ENCODE measurements around the gene PFKFB4. TPM values are rescaled to one million over a fixed set of nuclear protein-coding genes. Genes with fewer than 3 reads are reported as not detected.
A peak's percentile ranks its signal among the peaks of the same experiment; 100 is the strongest.

PFKFB4 gene
- total RNA-seq, 1 donor = 12.3 TPM

- Histone ChIP-seq H4K20me1 (ENCODE audit: insufficient read depth, low read length) (peaks cover 5% of the 10 kb centered on the region), H3K27ac (ENCODE audit: low read depth, low read length) (peak within 1 kb of the TSS; percentile 17), H3K79me2 (ENCODE audit: insufficient read depth, low read length) (peaks cover 6% of the 10 kb centered on the region), H2AFZ (ENCODE audit: low read length) (peak within 1 kb of the TSS; percentile 76), H3K4me1 (ENCODE audit: insufficient read depth, low read length) (peaks cover 38% of the 10 kb centered on the region), H3K36me3 (ENCODE audit: insufficient read depth, low read length) (peaks cover 21% of the 10 kb centered on the region), H3K27me3 (ENCODE audit: insufficient read depth, low read length) (no peaks in the 10 kb centered on the region), H3K4me3 (ENCODE audit: insufficient read depth, low read length) (peak within 1 kb of the TSS; percentile 76), H3K9me3 (ENCODE audit: low read depth, low read length) (no peaks in the 10 kb centered on the region), H3K4me2 (ENCODE audit: insufficient read depth, low read length) (peak within 1 kb of the TSS; percentile 88)
- DNase-seq (ENCODE audit: insufficient read length, low spot score, missing footprints) = peak; percentile 96
- no peak for TF ChIP-seq CTCF (IDR thresholded peaks at IDR 0.05; ENCODE audit: extremely low read depth, low read depth, low read length)
These were observed 38.5 kb upstream of the PFKFB4 start, which contains the start of gene COL7A1 for GRCh38 chr3:48595075-48595525. Gene COL7A1, minus strand, starts transcription at chr3:48595329. Its CDS starts 170 bp downstream, at chr3:48595159.

GRCh38 chr3:48594417-48595049 lies 37.9 kb upstream of the PFKFB4 start:
- no peak for TF ChIP-seq CTCF (IDR thresholded peaks at IDR 0.05; ENCODE audit: extremely low read depth, low read depth, low read length)
- Histone ChIP-seq H4K20me1 (ENCODE audit: insufficient read depth, low read length) (peaks cover 5% of the 10 kb centered on the region), H3K27me3 (ENCODE audit: insufficient read depth, low read length) (no peaks in the 10 kb centered on the region), H3K79me2 (ENCODE audit: insufficient read depth, low read length) (peaks cover 6% of the 10 kb centered on the region), H3K4me2 (ENCODE audit: insufficient read depth, low read length) (peak overlapping the region; percentile 88), H2AFZ (ENCODE audit: low read length) (peak overlapping the region; percentile 76), H3K27ac (ENCODE audit: low read depth, low read length) (peak overlapping the region; percentile 17), H3K9me3 (ENCODE audit: low read depth, low read length) (no peaks in the 10 kb centered on the region), H3K4me3 (ENCODE audit: insufficient read depth, low read length) (peak overlapping the region; percentile 76), H3K4me1 (ENCODE audit: insufficient read depth, low read length) (peaks cover 34% of the 10 kb centered on the region), H3K36me3 (ENCODE audit: insufficient read depth, low read length) (peaks cover 16% of the 10 kb centered on the region)
- DNase-seq (ENCODE audit: insufficient read length, low spot score, missing footprints) = peak; percentile 93

GRCh38 chr3:48593337-48593736 lies 36.7 kb upstream of the PFKFB4 start:
- Histone ChIP-seq H3K9me3 (ENCODE audit: low read depth, low read length) (no peaks in the 10 kb centered on the region), H3K27ac (ENCODE audit: low read depth, low read length) (no peak overlapping the region), H3K4me2 (ENCODE audit: insufficient read depth, low read length) (no peak overlapping the region), H3K27me3 (ENCODE audit: insufficient read depth, low read length) (no peaks in the 10 kb centered on the region), H4K20me1 (ENCODE audit: insufficient read depth, low read length) (peaks cover 2% of the 10 kb centered on the region), H3K4me1 (ENCODE audit: insufficient read depth, low read length) (peaks cover 22% of the 10 kb centered on the region), H2AFZ (ENCODE audit: low read length) (no peak overlapping the region), H3K79me2 (ENCODE audit: insufficient read depth, low read length) (peaks cover 6% of the 10 kb centered on the region), H3K4me3 (ENCODE audit: insufficient read depth, low read length) (no peak overlapping the region), H3K36me3 (ENCODE audit: insufficient read depth, low read length) (peaks cover 9% of the 10 kb centered on the region)
- no peak for TF ChIP-seq CTCF (IDR thresholded peaks at IDR 0.05; ENCODE audit: extremely low read depth, low read depth, low read length)
- peak; percentile 77 for DNase-seq (ENCODE audit: insufficient read length, low spot score, missing footprints)

- peak; percentile 93 for DNase-seq (ENCODE audit: insufficient read length, low spot score, missing footprints)
- no peaks in the 10 kb centered on the region for H4K20me1 ChIP-seq (ENCODE audit: insufficient read depth, low read length)
- H3K4me2 ChIP-seq (ENCODE audit: insufficient read depth, low read length) = no peak overlapping the region
- H3K4me3 ChIP-seq (ENCODE audit: insufficient read depth, low read length) = no peak overlapping the region
- no peak overlapping the region for H2AFZ ChIP-seq (ENCODE audit: low read length)
- no peak overlapping the region for H3K27ac ChIP-seq (ENCODE audit: low read depth, low read length)
- no peak for TF ChIP-seq CTCF (IDR thresholded peaks at IDR 0.05; ENCODE audit: extremely low read depth, low read depth, low read length)
- peaks cover 6% of the 10 kb centered on the region for H3K79me2 ChIP-seq (ENCODE audit: insufficient read depth, low read length)
- H3K9me3 ChIP-seq (ENCODE audit: low read depth, low read length) = no peaks in the 10 kb centered on the region
- peaks cover 8% of the 10 kb centered on the region for H3K36me3 ChIP-seq (ENCODE audit: insufficient read depth, low read length)
- no peaks in the 10 kb centered on the region for H3K27me3 ChIP-seq (ENCODE audit: insufficient read depth, low read length)
- H3K4me1 ChIP-seq (ENCODE audit: insufficient read depth, low read length) = peaks cover 16% of the 10 kb centered on the region
These were observed 36.0 kb upstream of the PFKFB4 start for GRCh38 chr3:48592519-48593087.
